Measurements from ENCODE around the gene ATL3. TPM values are rescaled to one million over a fixed set of nuclear protein-coding genes. Genes with fewer than 3 reads are reported as not detected.
A peak's percentile ranks its signal among the peaks of the same experiment; 100 is the strongest.
"Not testable (repeated sequence)": the region's sequence is repeated elsewhere in the genome, so short reads cannot be mapped to it uniquely, and the experiment has no call there.

The ATL3 gene
- total RNA-seq, 3 donors from 2014 or later = 47.5 to 87.9 (median 61.5) TPM

DNA sequence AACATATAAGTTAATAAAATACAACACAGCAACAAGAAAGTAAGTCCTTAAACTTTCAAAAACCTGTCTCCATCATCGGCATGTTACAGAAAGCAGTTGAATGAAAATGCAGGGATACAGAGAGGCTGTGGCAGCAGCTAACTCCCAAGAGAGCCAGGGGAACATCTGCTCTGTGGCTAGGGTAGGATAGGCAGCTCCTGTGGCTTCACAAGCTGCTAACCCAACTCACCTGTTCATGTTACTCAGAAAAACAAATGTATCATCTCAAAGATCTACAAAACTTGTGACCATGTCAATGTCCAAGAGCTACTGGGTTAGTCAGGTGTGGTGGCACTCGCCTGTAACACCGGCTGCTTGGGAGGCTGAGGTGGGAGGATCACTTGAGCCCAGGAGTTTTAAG lies 41.8 kb downstream of the ATL3 start:
- Histone ChIP-seq H3K9me3 (no peaks in the 10 kb centered on the region), H3K36me3 (ENCODE audit: low read depth) (peaks cover 4% of the 10 kb centered on the region), H3K4me3 (no peak overlapping the region), H3K4me1 (ENCODE audit: low read depth) (peaks cover 5% of the 10 kb centered on the region)
- ATAC-seq = no peak
- TF ChIP-seq, protein P1, sequence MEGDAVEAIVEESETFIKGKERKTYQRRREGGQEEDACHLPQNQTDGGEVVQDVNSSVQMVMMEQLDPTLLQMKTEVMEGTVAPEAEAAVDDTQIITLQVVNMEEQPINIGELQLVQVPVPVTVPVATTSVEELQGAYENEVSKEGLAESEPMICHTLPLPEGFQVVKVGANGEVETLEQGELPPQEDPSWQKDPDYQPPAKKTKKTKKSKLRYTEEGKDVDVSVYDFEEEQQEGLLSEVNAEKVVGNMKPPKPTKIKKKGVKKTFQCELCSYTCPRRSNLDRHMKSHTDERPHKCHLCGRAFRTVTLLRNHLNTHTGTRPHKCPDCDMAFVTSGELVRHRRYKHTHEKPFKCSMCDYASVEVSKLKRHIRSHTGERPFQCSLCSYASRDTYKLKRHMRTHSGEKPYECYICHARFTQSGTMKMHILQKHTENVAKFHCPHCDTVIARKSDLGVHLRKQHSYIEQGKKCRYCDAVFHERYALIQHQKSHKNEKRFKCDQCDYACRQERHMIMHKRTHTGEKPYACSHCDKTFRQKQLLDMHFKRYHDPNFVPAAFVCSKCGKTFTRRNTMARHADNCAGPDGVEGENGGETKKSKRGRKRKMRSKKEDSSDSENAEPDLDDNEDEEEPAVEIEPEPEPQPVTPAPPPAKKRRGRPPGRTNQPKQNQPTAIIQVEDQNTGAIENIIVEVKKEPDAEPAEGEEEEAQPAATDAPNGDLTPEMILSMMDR (IDR thresholded peaks at IDR 0.05) = no peak
- intact Hi-C loops (cut with DNase I, micrococcal nuclease) = no loop called here
- no peak for DNase-seq

DNA sequence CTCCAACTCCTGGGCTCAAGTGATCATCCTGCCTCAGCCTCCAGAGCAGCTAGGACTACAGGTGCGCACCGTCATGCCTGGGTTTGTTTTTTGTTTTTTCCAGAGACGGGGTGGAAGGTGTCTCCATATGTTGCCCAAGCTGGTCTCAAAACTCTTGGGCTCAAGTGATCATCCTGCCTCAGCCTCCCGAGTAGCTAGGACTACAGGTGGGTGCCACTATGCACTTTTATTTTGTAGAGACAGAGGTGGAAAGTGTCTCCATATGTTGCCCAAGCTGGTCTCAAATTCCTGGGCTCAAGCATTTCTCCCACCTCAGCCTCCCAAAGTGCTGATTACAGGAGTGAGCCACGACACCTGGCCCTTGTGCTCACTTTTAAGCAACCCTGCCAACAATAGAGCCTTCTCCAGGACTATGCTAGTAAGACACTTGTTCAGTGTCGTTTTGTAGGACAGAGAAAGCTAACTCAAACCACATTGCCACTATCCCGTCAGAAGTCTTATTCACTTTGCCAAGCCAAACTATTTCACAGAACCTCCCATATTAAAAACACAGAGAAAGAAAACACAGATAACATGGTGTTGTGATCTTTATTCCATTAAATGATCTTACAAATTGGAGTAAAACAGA lies 47.5 kb downstream of the ATL3 start:
- Histone ChIP-seq H3K36me3 (ENCODE audit: low read depth) (peaks cover under 1% of the 10 kb centered on the region), H3K4me1 (ENCODE audit: low read depth) (no peaks in the 10 kb centered on the region), H3K9me3 (no peaks in the 10 kb centered on the region), H3K4me3 (no peak overlapping the region)
- TF ChIP-seq, protein P1 (IDR thresholded peaks at IDR 0.05) = no peak
- intact Hi-C loops (cut with DNase I, micrococcal nuclease) = no loop called here
- DNase-seq (no peak), ATAC-seq (no peak)

DNA sequence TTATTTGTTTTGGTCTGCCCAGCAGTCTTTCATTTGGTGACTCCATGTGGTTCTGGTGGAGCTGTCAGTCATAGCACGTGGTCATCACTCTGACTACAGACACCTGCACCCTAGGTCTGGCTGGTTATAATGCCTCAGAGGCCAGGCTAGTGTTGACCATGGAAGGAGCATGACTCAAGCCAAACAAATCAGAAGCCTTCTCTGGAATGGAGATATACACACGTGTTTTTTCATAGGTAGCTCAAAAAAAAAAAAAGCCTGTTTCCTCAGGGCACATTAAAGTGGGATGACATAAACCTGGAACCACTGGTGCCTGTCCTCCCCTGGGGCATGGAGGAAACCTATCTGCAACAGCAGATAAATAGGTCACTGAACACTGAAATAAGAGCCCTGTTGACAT lies 48.9 kb downstream of the ATL3 start:
- Histone ChIP-seq H3K36me3 (ENCODE audit: low read depth) (no peaks in the 10 kb centered on the region), H3K4me3 (no peak overlapping the region), H3K4me1 (ENCODE audit: low read depth) (no peaks in the 10 kb centered on the region), H3K9me3 (no peaks in the 10 kb centered on the region)
- DNase-seq (no peak), ATAC-seq (peak; percentile 31)
- intact Hi-C loops (cut with DNase I, micrococcal nuclease) = no loop called here
- TF ChIP-seq, protein P1 (IDR thresholded peaks at IDR 0.05) = no peak

DNA sequence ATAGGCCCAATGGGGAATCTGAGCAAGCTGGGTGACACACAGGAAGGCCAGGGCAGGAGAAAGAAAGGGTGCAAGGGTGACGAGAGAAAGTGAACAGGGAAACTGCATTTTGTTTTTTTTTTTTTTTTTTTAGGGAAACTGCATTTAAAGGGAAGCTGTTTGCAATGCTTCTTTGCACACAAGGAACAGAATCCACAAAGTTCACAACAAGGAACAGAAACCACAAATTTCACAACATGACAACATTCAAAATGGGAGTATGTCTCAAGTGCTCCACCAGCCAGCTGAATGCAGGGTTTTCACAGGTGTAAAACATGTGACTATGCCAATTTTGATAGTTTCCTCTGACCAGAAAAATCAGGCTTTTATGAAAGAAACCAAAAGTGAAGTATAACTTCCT lies 50.1 kb downstream of the ATL3 start:
- H3K9me3 ChIP-seq = no peaks in the 10 kb centered on the region
- DNase-seq = no peak
- TF ChIP-seq, protein P1 (IDR thresholded peaks at IDR 0.05) = no peak
- intact Hi-C loops (cut with DNase I, micrococcal nuclease) = no loop called here
- H3K36me3 ChIP-seq (ENCODE audit: low read depth) = no peaks in the 10 kb centered on the region
- H3K4me3 ChIP-seq = no peak overlapping the region
- no peaks in the 10 kb centered on the region for H3K4me1 ChIP-seq (ENCODE audit: low read depth)
- no peak for ATAC-seq

DNA sequence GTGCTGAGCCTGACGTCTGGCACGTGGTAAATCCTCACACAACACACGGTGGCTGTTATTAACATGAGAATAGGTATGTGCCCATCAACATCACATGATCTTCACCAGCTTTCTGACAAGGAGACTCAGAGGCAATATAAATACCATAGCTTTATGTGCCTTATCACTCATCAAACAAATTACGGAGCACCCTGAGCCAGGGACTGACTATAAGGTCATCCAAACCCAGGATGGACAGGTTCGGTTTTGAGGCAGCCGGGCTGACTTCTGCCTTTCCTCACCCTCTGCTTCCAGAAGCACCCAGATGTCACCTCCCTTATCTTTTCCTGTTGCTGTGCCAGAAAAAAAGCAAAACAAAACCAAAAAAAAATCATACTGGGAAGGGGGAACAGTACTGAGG lies 51.2 kb downstream of the ATL3 start:
- ATAC-seq = peak; percentile 50
- intact Hi-C loops (cut with DNase I, micrococcal nuclease) = no loop called here
- DNase-seq = no peak
- no peak overlapping the region for H3K4me3 ChIP-seq
- H3K36me3 ChIP-seq (ENCODE audit: low read depth) = no peaks in the 10 kb centered on the region
- no peaks in the 10 kb centered on the region for H3K9me3 ChIP-seq
- H3K4me1 ChIP-seq (ENCODE audit: low read depth) = no peaks in the 10 kb centered on the region
- TF ChIP-seq, protein P1 (IDR thresholded peaks at IDR 0.05) = no peak

DNA sequence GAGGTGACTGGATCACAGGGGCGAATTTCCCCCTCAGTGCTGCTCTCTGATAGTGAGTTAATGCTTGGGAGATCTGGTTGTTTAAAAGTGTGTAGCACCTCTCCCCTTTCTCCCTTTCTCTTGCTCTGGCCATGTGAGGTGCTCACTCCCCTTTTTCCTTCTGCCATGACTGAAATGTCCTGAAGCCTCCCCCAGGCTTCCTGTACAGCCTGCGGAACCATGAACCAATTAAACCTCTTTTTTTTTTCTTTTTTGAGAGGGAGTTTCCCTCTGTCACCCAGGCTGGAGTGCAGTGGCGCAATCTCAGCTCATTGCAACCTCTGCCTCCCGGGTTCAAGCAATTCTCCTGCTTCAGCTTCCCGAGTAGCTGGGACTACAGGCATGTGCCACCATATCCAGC lies 53.5 kb downstream of the ATL3 start:
- intact Hi-C loops (cut with DNase I, micrococcal nuclease); H3K9me3 ChIP-seq; DNase-seq; H3K4me3 ChIP-seq; H3K4me1 ChIP-seq (ENCODE audit: low read depth); H3K36me3 ChIP-seq (ENCODE audit: low read depth); ATAC-seq: not testable (repeated sequence)
